ENCODE results near the gene DNLZ.

DNA sequence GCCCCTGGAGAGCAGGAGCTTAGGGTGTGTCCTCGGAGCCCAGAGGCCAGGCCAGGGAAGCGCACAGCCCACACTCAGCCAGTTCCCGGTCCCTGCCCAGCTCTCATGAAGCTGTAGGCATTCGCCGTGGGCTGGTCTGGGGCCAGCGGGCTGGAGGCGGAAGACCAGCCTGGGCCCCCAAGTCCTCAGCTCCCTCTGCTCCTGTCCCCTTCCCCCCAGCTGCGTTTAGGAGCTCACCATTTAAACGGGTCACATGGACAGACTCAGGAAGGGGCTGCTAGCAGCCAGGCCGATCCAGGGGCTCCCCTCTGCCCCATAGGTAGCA, 17.4 kb downstream of the DNLZ start:
- TF ChIP-seq, protein P1, sequence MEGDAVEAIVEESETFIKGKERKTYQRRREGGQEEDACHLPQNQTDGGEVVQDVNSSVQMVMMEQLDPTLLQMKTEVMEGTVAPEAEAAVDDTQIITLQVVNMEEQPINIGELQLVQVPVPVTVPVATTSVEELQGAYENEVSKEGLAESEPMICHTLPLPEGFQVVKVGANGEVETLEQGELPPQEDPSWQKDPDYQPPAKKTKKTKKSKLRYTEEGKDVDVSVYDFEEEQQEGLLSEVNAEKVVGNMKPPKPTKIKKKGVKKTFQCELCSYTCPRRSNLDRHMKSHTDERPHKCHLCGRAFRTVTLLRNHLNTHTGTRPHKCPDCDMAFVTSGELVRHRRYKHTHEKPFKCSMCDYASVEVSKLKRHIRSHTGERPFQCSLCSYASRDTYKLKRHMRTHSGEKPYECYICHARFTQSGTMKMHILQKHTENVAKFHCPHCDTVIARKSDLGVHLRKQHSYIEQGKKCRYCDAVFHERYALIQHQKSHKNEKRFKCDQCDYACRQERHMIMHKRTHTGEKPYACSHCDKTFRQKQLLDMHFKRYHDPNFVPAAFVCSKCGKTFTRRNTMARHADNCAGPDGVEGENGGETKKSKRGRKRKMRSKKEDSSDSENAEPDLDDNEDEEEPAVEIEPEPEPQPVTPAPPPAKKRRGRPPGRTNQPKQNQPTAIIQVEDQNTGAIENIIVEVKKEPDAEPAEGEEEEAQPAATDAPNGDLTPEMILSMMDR (IDR thresholded peaks at IDR 0.05) = no peak
- TF ChIP-seq POLR2A (IDR thresholded peaks at IDR 0.05) = no peak
